Esophagus squamous epithelium (tissue), 4 donors: ENCODE results near the gene PTPRG.

ENCODE experiments used
- CTCF ChIP-seq, 6 experiments: fragments of 450-650 bp in 4 of 6; fragments of 200-600 bp in 2 of 6; sonication (generic) in 2 of 6; IDR thresholded peaks; one replicate each; pipeline ENCODE4 v1.5.1; 2016 to 2019; ENCODE audit warnings: antibody characterized with exemption in 6 of 6, mild to moderate bottlenecking in 4 of 6, moderate library complexity in 4 of 6
- POLR2A ChIP-seq, 4 donors: fragments of 450-650 bp; IDR thresholded peaks; one replicate each; pipeline ENCODE4 v1.6.1; 2017; ENCODE audit warnings: antibody characterized with exemption in 4 of 4, mild to moderate bottlenecking in 4 of 4, moderate library complexity in 3 of 4

DNA sequence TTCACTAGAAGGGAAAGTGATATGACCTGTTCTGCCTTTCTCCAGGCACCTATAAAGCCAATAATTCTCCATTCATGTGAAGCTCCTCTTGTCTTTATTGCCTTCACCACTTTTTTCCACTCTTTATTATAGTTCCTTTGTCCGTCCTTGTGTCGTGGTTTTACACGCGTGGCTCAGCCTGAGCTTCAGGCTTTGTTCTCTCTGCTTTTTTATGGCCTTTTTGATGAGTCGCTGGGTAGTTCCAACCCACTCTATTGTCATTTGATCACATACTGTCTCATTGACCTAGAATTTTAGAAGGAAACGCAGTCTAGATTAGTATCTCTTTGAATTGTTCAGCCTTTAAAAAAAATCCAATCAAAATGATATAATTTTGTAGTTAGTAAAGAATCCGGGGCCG, 403.2 kb downstream of the PTPRG start:
- TF ChIP-seq CTCF (IDR thresholded peaks at IDR 0.05): no peak
- TF ChIP-seq POLR2A (IDR thresholded peaks at IDR 0.05): no peak
